Vagina (tissue), 2 donors: ENCODE data around the gene PLEKHM3. TPM values are rescaled to one million over a fixed set of nuclear protein-coding genes. Genes with fewer than 3 reads are reported as not detected.

Experiments
- DNase-seq, 2 donors: peaks; one replicate each; pipeline ENCODE4 v3.0.0-alpha.2; 2017; ENCODE audit errors: extremely low spot score in 2 of 2
- H3K27ac ChIP-seq: fragments of 200-600 bp; sonication (generic); one replicate; pipeline ENCODE4 v1.5.1; 2019
- H3K27me3 ChIP-seq: fragments of 200-600 bp; sonication (generic); one replicate; pipeline ENCODE4 v1.5.1; 2019
- H3K36me3 ChIP-seq, 2 donors: fragments of 200-600 bp; sonication (generic); one replicate each; pipeline ENCODE4 v1.5.1; 2017 to 2019
- H3K4me1 ChIP-seq: fragments of 200-600 bp; sonication (generic); one replicate; pipeline ENCODE4 v1.5.1; 2019
- H3K4me3 ChIP-seq, 2 donors: fragments of 200-600 bp; sonication (generic); 1 replicate in 1 of 2; 2 replicates in 1 of 2; pipeline ENCODE4 v1.5.1; 2016 to 2019
- H3K9me3 ChIP-seq: fragments of 200-600 bp; sonication (generic); one replicate; pipeline ENCODE4 v1.5.1; 2019
- CTCF ChIP-seq, 3 experiments: fragments of 450-650 bp in 2 of 3; fragments of 200-600 bp in 1 of 3; sonication (generic) in 1 of 3; IDR thresholded peaks; one replicate each; pipeline ENCODE4 v1.5.1; 2017 to 2019; ENCODE audit warnings: antibody characterized with exemption in 3 of 3, mild to moderate bottlenecking in 2 of 3, moderate library complexity in 2 of 3
- POLR2A ChIP-seq, 2 donors: fragments of 450-650 bp; IDR thresholded peaks; one replicate each; pipeline ENCODE4 v1.6.1; 2017; ENCODE audit warnings: antibody characterized with exemption in 2 of 2, mild to moderate bottlenecking in 2 of 2, moderate library complexity in 2 of 2
- POLR2AphosphoS5 ChIP-seq, 2 donors: sonication (generic); formaldehyde crosslinking; IDR thresholded peaks; one replicate each; pipeline ENCODE4 v1.9.0; 2017; ENCODE audit warnings: antibody characterized with exemption in 2 of 2, mild to moderate bottlenecking in 2 of 2, low read depth in 1 of 2; ENCODE audit not compliant: insufficient read depth in 1 of 2
- intact Hi-C: fragments of 100-400 bp; cut with DNase I; formaldehyde crosslinking; loops from one replicate; pipeline ENCODE4 v1.15.1; 2023
- total RNA-seq: library from RNA; depleted of rRNA; stranded (reverse); fragments of >200 nt; gene quantifications from one replicate; pipeline ENCODE4 v1.2.3, GENCODE V29; 2016

Gene PLEKHM3
- total RNA-seq, 1 donor from 2014 or later: 21.4 TPM

- H3K4me3 ChIP-seq: no peak overlapping the region
- H3K27ac ChIP-seq: no peak overlapping the region
- no peak for DNase-seq
- intact Hi-C loops: no loop called here
- H3K36me3 ChIP-seq: no peaks in the 10 kb centered on the region
- H3K4me1 ChIP-seq: no peaks in the 10 kb centered on the region
- no peak for TF ChIP-seq POLR2AphosphoS5 (IDR thresholded peaks at IDR 0.05; ENCODE audit: insufficient read depth in 1 of 2, low read depth in 1 of 2)
- no peak for TF ChIP-seq CTCF (IDR thresholded peaks at IDR 0.05)
- TF ChIP-seq POLR2A (IDR thresholded peaks at IDR 0.05): no peak
- no peaks in the 10 kb centered on the region for H3K27me3 ChIP-seq
- no peaks in the 10 kb centered on the region for H3K9me3 ChIP-seq
These were observed 248.2 kb downstream of the PLEKHM3 start for GRCh38 chr2:207777124-207777523.

- H3K36me3 ChIP-seq: no peaks in the 10 kb centered on the region
- peaks cover 7% of the 10 kb centered on the region for H3K4me1 ChIP-seq
- no peak overlapping the region for H3K27ac ChIP-seq
- no peaks in the 10 kb centered on the region for H3K27me3 ChIP-seq
- TF ChIP-seq POLR2AphosphoS5 (IDR thresholded peaks at IDR 0.05; ENCODE audit: insufficient read depth in 1 of 2, low read depth in 1 of 2): no peak
- no peak for TF ChIP-seq POLR2A (IDR thresholded peaks at IDR 0.05)
- no peak for TF ChIP-seq CTCF (IDR thresholded peaks at IDR 0.05)
- intact Hi-C loops: no loop called here
- no peak for DNase-seq
- H3K9me3 ChIP-seq: no peaks in the 10 kb centered on the region
- no peak overlapping the region for H3K4me3 ChIP-seq
These were observed 249.9 kb downstream of the PLEKHM3 start for GRCh38 chr2:207775473-207775872.

GRCh38 chr2:207772844-207773205, 252.5 kb downstream of the PLEKHM3 start:
- DNase-seq: no peak
- H3K9me3 ChIP-seq: no peaks in the 10 kb centered on the region
- no peaks in the 10 kb centered on the region for H3K36me3 ChIP-seq
- no peaks in the 10 kb centered on the region for H3K27me3 ChIP-seq
- no peak overlapping the region for H3K27ac ChIP-seq
- TF ChIP-seq CTCF (IDR thresholded peaks at IDR 0.05) (no peak), POLR2A (IDR thresholded peaks at IDR 0.05) (no peak), POLR2AphosphoS5 (IDR thresholded peaks at IDR 0.05; ENCODE audit: insufficient read depth in 1 of 2, low read depth in 1 of 2) (no peak)
- peaks cover 21% of the 10 kb centered on the region for H3K4me1 ChIP-seq
- H3K4me3 ChIP-seq: no peak overlapping the region
- intact Hi-C loops: no loop called here

- Histone ChIP-seq H3K4me1 (peaks cover 27% of the 10 kb centered on the region), H3K9me3 (no peaks in the 10 kb centered on the region), H3K27me3 (no peaks in the 10 kb centered on the region), H3K4me3 (no peak overlapping the region), H3K36me3 (no peaks in the 10 kb centered on the region), H3K27ac (no peak overlapping the region)
- intact Hi-C loops: no loop called here
- TF ChIP-seq CTCF (IDR thresholded peaks at IDR 0.05) (no peak), POLR2AphosphoS5 (IDR thresholded peaks at IDR 0.05; ENCODE audit: insufficient read depth in 1 of 2, low read depth in 1 of 2) (no peak), POLR2A (IDR thresholded peaks at IDR 0.05) (no peak)
- DNase-seq: no peak
These were observed 253.1 kb downstream of the PLEKHM3 start for GRCh38 chr2:207772081-207772843.

GRCh38 chr2:207771421-207771820, 253.9 kb downstream of the PLEKHM3 start:
- Histone ChIP-seq H3K4me1 (peaks cover 29% of the 10 kb centered on the region), H3K4me3 (no peak overlapping the region), H3K27me3 (no peaks in the 10 kb centered on the region), H3K36me3 (no peaks in the 10 kb centered on the region), H3K27ac (peak overlapping the region; percentile 85), H3K9me3 (no peaks in the 10 kb centered on the region)
- TF ChIP-seq POLR2A (IDR thresholded peaks at IDR 0.05) (no peak), CTCF (IDR thresholded peaks at IDR 0.05) (no peak), POLR2AphosphoS5 (IDR thresholded peaks at IDR 0.05; ENCODE audit: insufficient read depth in 1 of 2, low read depth in 1 of 2) (no peak)
- DNase-seq: no peak
- intact Hi-C loops: no loop called here
